Purkinje cell (primary cell): ENCODE results near the gene PABPC1L2A. TPM values are rescaled to one million over a fixed set of nuclear protein-coding genes. Genes with fewer than 3 reads are reported as not detected.

Source experiments
- polyA plus RNA-seq: library from polyadenylated mRNA; unstranded; fragments of >200 nt; fragmentation: Nextera tagmentation; gene quantifications from 2 replicates; pipeline ENCODE4 v1.2.1, GENCODE V29; 2014

PABPC1L2A gene
- 2.1 TPM in 1 of 2 replicates, not detected in the other for polyA plus RNA-seq

DNA sequence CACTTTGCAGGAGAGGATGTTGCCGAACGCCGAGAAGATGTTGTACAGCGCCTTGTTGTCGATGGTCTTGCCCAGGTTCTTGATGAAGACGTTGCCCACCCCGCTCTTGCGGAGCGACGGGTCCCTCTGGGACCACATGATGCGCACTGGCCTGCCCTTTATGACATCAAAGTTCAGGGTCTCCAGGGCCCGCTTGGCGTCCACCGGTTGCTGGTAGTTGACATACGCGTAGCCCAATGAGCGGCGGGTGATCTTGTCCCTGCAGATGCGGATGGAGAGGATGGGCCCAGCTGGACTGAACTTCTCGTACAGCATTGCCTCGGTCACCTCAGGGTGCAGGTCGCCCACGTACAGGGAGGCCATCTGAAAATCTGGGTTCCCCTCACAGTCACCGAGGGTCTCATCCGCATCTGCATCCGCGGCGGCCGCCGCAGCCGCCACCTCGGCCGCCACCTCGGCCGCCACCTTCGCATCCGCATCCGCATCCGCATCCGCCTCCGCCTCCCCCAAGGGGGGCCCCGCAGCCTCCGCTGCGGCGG, at the start of gene PABPC1L2A:
PABPC1L2A (minus strand) TSS at position 489 of the 539 bp plus-strand sequence; CDS start at position 363, 126 bp downstream.

Other genes starting within 250 kb of the PABPC1L2A start
- not detected in 2 replicates for gene FAM236C, start 166.9 kb downstream of the PABPC1L2A start, polyA plus RNA-seq
- not detected in 2 replicates for gene FAM236A, start 141.3 kb downstream of the PABPC1L2A start, polyA plus RNA-seq
- gene DMRTC1, start 135.7 kb downstream of the PABPC1L2A start, polyA plus RNA-seq = 0.38 TPM in 1 of 2 replicates, not detected in the other
- 4.0 TPM in 1 of 2 replicates, not detected in the other for gene PABPC1L2B, start 76.6 kb downstream of the PABPC1L2A start, polyA plus RNA-seq
- gene NAP1L2, start 135.3 kb upstream of the PABPC1L2A start, polyA plus RNA-seq = 118 and 139 TPM in 2 replicates